HCT116 (cell line): ENCODE results near the gene CAMK1D.

Source experiments
- CTCF ChIP-seq, 3 experiments: fragments of 200-600 bp in 1 of 3; sonication (generic) in 1 of 3; IDR thresholded peaks in 2 of 3; conservative IDR thresholded peaks in 1 of 3; 2 replicates each; pipeline ENCODE4 v1.5.1; 2012 to 2017; ENCODE audit warnings: low read depth in 2 of 3, low read length in 2 of 3, antibody characterized with exemption in 1 of 3, borderline replicate concordance in 1 of 3, control low read depth in 1 of 3, mild to moderate bottlenecking in 1 of 3, mixed read lengths in 1 of 3, mixed run types in 1 of 3, moderate library complexity in 1 of 3; ENCODE audit not compliant: insufficient read depth in 1 of 3
- EZH2 ChIP-seq: fragments of 200-600 bp; sonication (generic); IDR thresholded peaks from 2 replicates; pipeline ENCODE4 v1.6.1; 2017; ENCODE audit warnings: antibody characterized with exemption, mixed run types
- POLR2A ChIP-seq: IDR thresholded peaks from 2 replicates; pipeline ENCODE4 v1.7.0; 2011; ENCODE audit warnings: borderline replicate concordance; ENCODE audit not compliant: insufficient read depth, insufficient read length; ENCODE audit errors: extremely low read depth
- YY1 ChIP-seq: IDR thresholded peaks from 2 replicates; pipeline ENCODE4 v1.6.1; 2011; ENCODE audit warnings: low read length, low read depth, moderate library complexity, mild to moderate bottlenecking; ENCODE audit not compliant: insufficient replicate concordance; ENCODE audit errors: extremely low read depth
- TF ChIP-seq, protein P1 (sequence below): IDR thresholded peaks from 2 replicates; pipeline ENCODE4 v1.6.1; 2012

DNA sequence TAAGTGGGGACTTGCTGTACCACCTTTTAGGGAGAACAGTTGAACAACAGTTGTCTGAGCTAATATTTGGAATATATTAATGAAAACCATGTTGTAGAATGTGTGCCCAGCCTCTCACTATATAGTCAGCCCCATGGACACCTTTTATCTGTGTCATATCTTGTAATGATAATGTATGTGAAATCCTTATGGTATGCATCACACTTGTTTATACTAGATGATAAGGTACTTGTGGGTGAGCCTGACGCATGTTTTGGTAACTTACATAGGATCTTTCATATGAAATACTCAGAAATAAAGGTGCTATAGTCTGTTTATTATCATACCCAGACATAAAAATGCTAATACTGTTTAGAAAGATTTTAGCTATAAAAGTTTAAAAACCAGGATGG lies 32.8 kb downstream of the CAMK1D start:
- TF ChIP-seq, protein P1, sequence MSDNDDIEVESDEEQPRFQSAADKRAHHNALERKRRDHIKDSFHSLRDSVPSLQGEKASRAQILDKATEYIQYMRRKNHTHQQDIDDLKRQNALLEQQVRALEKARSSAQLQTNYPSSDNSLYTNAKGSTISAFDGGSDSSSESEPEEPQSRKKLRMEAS, result no peak
- TF ChIP-seq YY1, result no peak
- no peak for TF ChIP-seq CTCF (IDR thresholded peaks at IDR 0.05 in 2 of 3, conservative IDR thresholded peaks at IDR 0.05 in 1 of 3; ENCODE audit: borderline replicate concordance in 1 of 3, insufficient read depth in 1 of 3, low read depth in 2 of 3, low read length in 2 of 3)
- TF ChIP-seq EZH2, result no peak
- no peak for TF ChIP-seq POLR2A
